Right forelimb (tissue), 1 donor: ENCODE measurements around the gene DPYD.

Experiments used
- DNase-seq: peaks from one replicate; pipeline ENCODE4 v3.0.0-alpha.2; 2018

DPYD gene

GRCh38 chr1:97781762-97782337, 139.0 kb downstream of the DPYD start:
- DNase-seq, result no peak

- DNase-seq, result no peak
Observed at GRCh38 chr1:97780884-97781283, 139.9 kb downstream of the DPYD start.

GRCh38 chr1:97778718-97779117, 142.1 kb downstream of the DPYD start:
- DNase-seq, result no peak

- DNase-seq, result no peak
Observed at GRCh38 chr1:97770376-97770775, 150.5 kb downstream of the DPYD start.

GRCh38 chr1:97767381-97767780, 153.5 kb downstream of the DPYD start:
- DNase-seq, result no peak

- DNase-seq, result no peak
Observed at GRCh38 chr1:97764991-97765390, 155.8 kb downstream of the DPYD start.

GRCh38 chr1:97761637-97762036, 159.2 kb downstream of the DPYD start:
- DNase-seq, result no peak

- DNase-seq, result no peak
Observed at GRCh38 chr1:97759078-97759477, 161.8 kb downstream of the DPYD start.

- DNase-seq, result no peak
Observed at GRCh38 chr1:97758541-97759057, 162.2 kb downstream of the DPYD start.

- DNase-seq, result no peak
Observed at GRCh38 chr1:97745912-97746311, 174.9 kb downstream of the DPYD start.

- no peak for DNase-seq
Observed at GRCh38 chr1:97744977-97745376, 175.9 kb downstream of the DPYD start.

- no peak for DNase-seq
Observed at GRCh38 chr1:97743129-97743528, 177.7 kb downstream of the DPYD start.

- DNase-seq, result no peak
Observed at GRCh38 chr1:97740891-97741290, 179.9 kb downstream of the DPYD start.

- DNase-seq, result no peak
Observed at GRCh38 chr1:97739596-97740103, 181.2 kb downstream of the DPYD start.

GRCh38 chr1:97738270-97738669, 182.6 kb downstream of the DPYD start:
- no peak for DNase-seq

GRCh38 chr1:97730271-97730670, 190.6 kb downstream of the DPYD start:
- DNase-seq, result no peak

GRCh38 chr1:97728436-97728835, 192.4 kb downstream of the DPYD start:
- no peak for DNase-seq

- DNase-seq, result no peak
Observed at GRCh38 chr1:97727029-97727428, 193.8 kb downstream of the DPYD start.

- DNase-seq, result no peak
Observed at GRCh38 chr1:97726386-97726785, 194.4 kb downstream of the DPYD start.

GRCh38 chr1:97721221-97721620, 199.6 kb downstream of the DPYD start:
- DNase-seq, result no peak

- no peak for DNase-seq
Observed at GRCh38 chr1:97712980-97713379, 207.9 kb downstream of the DPYD start.

GRCh38 chr1:97711858-97712257, 209.0 kb downstream of the DPYD start:
- DNase-seq, result no peak

- no peak for DNase-seq
Observed at GRCh38 chr1:97693601-97694000, 227.2 kb downstream of the DPYD start.

GRCh38 chr1:97691325-97691724, 229.5 kb downstream of the DPYD start:
- no peak for DNase-seq

GRCh38 chr1:97685360-97685759, 235.5 kb downstream of the DPYD start:
- no peak for DNase-seq
